Right kidney (tissue), 1 donor: ENCODE data around the gene PTGFRN.

Source experiments
- DNase-seq: peaks from one replicate; pipeline ENCODE4 v3.0.0-alpha.2; 2016

Gene PTGFRN

GRCh38 chr1:116999596-116999995 is 89.9 kb downstream of the PTGFRN start:
- DNase-seq: no peak

DNA sequence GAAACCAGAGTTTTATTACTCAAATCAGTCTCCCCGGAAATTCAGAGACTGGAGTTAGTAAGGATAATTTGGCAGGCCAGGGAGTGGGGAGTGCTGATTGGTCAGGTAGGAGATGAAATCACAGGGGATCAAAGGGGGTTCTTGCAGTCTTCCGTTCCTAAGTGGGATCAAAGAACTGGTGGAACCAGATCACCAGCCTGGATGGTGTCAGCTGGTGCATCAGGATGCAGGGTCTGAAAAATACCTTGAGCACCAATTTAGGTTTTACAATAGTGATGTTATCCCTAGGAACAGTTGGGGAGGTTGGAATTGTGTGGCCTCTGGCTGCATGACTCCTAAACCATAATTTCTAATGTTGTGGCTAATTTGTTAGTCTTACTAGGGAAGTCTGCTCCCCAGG is 90.4 kb downstream of the PTGFRN start:
- DNase-seq: no peak

DNA sequence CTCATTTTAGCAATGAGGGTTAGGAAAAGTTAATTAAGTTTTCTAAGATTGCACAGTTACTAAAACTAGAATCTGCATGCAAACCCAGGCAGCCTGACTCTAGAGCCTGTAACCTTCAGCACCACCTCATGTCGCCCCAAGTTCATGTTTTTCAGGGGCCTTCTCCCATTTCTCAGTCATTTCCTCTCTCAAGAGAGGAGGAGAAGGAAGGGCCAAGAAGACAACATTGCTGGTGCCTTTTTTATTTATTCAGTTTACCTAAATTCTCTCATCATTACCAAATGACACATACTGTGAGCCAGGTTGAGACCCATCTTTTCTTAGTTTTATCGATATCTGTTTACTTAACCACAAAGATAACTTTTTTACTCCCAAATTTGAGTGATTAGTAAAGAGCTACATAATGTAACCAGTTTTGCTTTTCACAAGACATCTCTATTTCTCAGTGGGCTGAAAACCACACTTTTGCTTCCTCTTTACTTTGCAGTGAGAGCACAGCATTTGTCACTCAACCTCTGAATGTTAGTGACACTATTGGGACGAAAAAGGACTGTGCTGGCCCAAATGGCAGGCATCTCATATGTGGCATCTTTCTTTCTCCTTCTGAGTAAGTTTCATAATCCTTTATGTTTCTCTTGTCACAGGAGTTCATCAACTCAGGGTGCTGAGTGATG is 91.7 kb downstream of the PTGFRN start, which contains the start of gene CD101:
Gene CD101 (plus strand): TSS at position 507 of the 674 bp plus-strand sequence. CDS start 58 bp downstream, at position 565.
- no peak for DNase-seq

DNA sequence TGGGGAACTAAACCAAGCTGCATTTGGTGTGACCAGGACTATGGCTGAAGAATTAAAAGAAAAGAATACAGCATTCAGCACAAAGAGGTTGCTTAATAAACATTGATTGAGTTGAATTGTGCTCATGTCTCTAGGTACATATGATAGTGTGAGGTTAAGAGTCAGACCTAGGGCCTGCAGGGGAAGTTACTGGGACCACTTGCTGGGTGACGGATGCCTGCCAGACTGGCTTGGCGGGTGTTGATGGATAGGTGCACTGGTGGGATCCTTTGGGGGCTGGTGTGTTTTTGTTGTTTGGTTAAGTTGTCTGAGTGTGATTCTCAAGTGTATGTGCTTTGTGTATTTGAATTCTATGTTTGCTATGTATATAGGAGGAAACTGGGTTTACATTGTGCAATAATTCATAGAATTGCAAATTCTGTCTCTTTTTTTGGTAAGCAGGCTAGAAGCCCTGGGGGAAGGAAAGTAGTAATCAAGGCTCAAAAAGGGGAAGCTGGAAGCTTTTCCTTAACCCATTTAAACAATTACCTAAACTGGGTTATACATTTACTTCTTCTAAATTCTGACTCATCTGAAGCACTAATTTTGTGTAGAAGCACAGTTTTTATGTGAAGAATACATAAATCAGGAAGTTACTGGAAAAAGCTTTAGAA is 93.6 kb downstream of the PTGFRN start:
- DNase-seq: no peak

DNA sequence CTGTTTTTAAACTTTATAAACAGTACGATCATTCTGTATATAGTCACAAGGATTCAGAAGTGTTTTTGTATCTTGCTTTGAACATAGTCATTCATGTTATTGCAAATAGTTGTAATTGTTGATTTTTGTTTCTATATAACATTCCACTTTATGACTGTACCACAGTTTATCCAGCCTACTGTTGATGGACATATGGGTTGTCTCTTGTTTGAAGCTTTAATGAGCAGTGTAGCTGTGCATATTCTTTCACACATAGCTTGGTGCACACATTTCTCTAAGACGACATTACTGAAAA is 98.0 kb downstream of the PTGFRN start:
- DNase-seq: no peak

- no peak for DNase-seq
Measured at GRCh38 chr1:117008656-117009055, 98.9 kb downstream of the PTGFRN start.

DNA sequence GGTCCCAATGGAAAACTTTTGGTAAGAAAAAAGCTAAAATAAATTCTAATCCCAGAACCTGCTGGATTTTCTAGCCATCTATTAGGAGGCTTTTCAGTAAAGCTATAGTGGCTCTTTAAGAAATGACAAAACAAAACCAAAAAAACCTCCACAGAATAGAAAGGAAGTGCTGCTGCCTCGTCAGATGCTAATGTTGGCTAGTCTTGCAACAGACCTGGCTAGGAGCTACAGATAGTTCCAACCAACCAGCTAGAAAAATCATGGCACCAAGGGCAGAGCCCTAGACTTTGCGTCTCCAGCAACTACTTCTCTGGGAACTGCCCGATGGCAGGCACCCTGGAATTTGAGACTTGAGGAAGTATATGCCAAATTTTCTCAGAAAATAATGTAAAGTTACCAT is 99.4 kb downstream of the PTGFRN start:
- no peak for DNase-seq

DNA sequence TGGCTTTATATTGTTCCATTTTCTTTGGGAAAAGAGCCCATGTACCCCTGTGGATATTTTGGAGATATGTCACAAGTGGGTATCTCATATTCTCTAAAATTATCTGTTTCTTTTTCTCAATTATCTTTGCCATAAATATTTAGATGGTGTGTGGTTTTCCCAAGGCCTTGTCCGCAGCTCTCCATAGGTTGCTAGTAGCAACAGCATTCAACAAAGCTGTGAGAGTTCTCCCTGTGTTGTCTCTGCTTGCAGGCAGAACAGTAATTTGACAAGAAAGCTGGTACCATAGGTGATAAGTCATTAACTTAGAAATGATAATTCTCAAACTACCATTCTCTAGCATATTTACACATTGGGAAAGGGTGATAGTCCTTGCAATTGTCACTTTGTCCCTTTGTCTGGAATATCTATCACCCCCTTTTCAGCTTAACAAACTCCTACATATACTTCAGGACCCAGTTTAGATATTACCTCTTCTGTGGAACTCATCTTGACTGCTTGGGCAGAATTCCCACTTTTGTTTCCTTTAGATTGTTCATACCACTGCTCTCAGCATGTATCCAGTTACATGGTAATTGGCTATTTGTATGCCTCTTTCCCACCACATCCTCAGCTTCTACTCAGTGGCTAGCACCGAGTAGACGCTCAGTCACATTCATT is 100.7 kb downstream of the PTGFRN start:
- no peak for DNase-seq

GRCh38 chr1:117011334-117011733 is 101.6 kb downstream of the PTGFRN start:
- no peak for DNase-seq

DNA sequence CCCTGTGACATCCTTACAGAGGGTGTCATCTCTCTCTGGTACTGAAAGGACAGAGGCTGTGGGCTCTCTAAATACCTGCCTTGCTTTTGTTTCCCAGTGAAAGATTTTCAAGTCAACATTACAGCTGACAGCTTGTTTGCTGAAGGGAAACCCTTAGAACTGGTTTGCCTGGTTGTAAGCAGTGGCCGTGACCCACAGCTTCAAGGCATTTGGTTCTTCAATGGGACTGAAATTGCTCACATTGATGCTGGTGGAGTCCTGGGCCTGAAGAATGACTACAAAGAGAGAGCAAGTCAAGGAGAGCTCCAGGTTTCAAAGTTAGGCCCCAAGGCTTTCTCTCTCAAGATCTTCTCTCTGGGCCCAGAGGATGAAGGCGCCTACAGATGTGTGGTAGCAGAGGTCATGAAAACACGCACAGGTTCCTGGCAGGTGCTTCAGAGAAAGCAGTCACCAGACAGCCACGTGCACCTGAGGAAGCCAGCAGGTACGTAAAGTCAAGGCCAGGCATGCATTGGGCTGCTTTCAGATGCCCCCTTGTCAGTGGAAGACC is 103.7 kb downstream of the PTGFRN start:
- DNase-seq: no peak

DNA sequence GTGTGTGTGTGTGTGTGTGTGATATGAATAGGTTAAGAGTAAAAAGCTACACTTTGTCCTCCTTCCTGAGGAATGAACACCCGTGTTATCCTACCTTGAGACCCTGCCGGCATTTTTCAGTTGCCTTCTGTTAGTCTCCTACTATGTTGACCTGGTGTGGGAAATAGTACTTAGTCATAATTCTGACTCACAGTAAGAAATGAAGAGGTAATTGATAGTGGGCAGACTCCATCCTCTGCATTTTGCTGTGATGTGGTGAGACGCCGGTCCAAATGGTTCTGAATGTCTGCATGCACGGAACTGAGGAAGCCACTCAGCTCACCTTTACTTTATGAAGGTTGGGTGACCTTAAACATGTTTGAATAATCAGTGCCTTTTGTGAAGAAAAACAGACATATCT is 104.5 kb downstream of the PTGFRN start:
- DNase-seq: no peak

- no peak for DNase-seq
Measured at GRCh38 chr1:117015724-117016123, 106.0 kb downstream of the PTGFRN start.

- DNase-seq: no peak
Measured at GRCh38 chr1:117017062-117017461, 107.3 kb downstream of the PTGFRN start.

GRCh38 chr1:117017648-117018047 is 107.9 kb downstream of the PTGFRN start:
- DNase-seq: no peak

- DNase-seq: no peak
Measured at GRCh38 chr1:117020526-117021156, 110.9 kb downstream of the PTGFRN start.

DNA sequence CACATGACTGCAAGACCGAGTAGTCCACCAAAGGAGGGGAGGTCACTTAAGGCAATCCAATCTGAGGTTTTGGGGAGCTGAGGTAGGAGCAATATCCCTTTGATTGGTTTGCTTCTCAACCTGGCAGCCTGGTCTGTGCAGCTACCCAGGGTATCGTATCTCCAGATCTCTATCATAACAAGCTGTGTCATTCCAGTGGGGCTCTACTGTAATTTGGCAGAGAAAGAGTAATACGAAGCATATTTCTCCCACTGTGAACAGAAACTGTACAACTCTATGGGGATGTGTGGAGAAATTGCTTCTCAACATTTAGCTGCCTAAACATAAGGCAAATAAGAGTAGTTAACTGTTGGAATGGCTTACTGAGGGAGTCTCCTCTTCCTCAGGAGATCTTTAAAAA is 112.4 kb downstream of the PTGFRN start:
- DNase-seq: no peak

GRCh38 chr1:117025568-117025967 is 115.9 kb downstream of the PTGFRN start:
- DNase-seq: no peak

DNA sequence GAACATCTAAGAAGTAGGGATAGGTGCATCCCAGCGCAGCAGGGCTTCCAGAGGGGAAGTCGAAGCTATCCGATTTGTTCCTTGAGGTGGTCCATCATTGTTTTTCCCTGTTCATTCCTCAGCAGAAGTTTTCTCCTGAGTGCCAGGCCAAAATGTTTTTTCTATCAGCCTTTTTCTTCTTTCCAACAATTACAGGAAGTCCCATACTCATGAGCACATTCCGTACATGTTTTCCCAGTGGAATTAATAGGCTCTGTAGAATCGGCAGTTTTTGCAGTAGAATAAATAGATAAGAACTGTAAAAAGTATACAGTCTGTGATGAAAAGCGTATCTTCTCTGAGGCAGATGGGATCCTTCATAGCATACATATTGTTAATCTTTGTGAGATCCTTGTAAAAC is 116.6 kb downstream of the PTGFRN start:
- DNase-seq: no peak

DNA sequence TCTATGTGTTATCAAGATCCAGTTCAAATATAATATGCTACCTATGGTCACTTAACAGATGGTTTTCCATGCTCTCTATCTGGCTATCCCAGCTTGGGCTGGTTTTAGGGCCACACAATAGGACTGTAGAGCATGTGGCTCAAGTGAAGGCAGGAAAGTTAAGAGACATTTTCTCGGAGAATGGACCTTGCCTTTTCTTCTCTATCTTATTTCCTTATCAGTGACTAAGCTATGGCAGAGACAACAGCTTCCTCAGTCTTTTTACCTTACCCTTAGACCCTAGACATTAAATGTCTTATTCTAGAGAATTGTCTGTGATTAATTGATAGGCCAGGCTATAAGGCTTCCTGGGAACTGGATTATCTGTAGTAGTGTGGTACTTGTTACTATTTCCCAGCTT is 120.0 kb downstream of the PTGFRN start:
- DNase-seq: no peak

DNA sequence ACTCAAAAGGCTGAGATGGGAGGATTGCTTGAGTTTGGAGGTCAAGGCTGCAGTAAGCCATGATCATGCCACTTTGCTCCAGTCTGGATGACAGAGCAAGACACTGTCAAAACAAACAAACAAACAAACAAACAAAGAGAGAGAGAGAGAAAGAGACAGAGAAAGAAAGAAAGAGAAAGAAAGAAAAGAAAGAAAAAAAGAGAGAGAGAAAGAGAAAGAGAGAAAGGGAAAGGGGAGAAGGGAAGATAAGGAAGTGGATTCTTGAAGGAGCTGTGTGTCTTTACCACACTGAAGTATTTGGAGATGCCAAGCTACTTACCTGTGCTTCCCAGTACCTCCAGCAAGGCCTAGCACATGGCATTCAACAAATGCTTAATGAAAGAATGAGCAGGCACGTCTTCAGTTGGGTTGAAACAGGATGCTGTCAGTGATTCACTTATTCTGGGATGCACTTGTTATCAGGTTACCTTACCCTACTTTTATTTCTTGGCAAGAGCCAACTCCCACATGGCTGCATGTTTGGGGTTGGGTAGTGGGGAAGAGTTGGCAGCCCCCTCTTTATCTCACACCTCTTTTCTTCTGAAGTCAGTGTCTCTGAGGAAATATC is 120.7 kb downstream of the PTGFRN start:
- no peak for DNase-seq

DNA sequence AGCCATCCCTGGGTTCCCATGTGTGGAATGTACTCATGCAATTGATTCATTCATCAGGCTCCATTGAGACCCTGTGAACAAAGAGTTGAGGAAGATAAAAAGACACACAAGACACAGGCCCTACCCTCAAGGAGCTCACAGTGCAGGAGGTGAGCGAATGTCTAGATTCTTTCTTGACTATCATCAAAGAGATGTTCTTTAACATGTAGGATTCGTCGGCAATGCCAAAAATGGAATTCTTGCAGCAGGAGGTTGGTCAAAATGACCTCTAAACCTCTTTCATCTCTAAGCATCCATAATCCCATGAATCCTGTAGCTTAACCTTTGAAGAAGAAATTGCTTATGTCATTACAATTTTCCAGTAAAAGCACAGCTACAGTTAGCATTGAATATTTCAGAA is 122.5 kb downstream of the PTGFRN start:
- no peak for DNase-seq

DNA sequence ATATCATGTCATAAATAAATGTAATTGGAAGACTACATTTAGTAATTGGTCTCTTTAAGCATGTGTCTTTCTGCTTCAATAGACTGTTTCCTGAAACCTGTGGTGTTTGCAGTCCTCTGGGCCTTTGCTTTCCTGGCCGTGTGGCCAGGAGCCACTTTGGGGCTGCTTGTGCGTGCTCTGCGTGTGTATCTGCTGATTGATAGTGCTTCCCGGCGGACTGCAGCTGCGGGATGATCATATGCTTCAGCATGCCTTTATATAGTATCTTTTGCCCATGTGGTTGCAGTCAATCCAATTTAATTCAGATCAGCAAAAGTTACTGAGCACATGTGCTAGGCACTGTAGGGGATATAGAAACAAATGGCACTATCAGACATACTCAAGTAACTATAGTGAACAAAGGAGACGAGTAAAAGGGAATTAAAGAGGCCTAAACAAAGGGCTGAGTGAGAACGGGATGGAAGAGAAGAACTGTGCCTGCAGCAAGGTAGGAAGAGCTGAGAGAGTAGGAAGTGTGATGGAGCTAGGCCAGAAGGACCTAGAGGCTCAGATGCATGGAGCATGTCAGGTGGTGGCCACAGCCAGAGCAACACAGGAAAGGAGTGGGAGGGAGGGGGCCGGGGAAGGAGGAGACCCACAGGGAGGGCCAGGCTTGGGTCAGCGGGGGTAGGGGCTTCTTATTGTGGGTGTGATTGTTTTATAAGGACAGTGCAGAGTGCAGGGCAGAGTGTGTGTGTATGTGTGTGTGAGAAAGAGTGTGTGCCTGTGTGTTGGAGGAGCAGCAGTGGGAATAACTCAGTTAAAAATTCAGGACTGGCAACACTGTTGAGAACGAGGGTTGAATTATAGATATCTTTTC is 123.2 kb downstream of the PTGFRN start:
- no peak for DNase-seq
